BLaER1 (cell line): ENCODE measurements around the gene RGS10.

Experiments used
- H3K27ac ChIP-seq: shearing (Covaris generic); formaldehyde crosslinking; 2 replicates; pipeline ENCODE4 v1.8.1; 2022
- H3K27me3 ChIP-seq: shearing (Covaris generic); formaldehyde crosslinking; 2 replicates; pipeline ENCODE4 v1.8.1; 2022
- H3K36me3 ChIP-seq: shearing (Covaris generic); formaldehyde crosslinking; 2 replicates; pipeline ENCODE4 v1.8.1; 2022
- H3K4me1 ChIP-seq: shearing (Covaris generic); formaldehyde crosslinking; 2 replicates; pipeline ENCODE4 v1.8.1; 2022
- H3K4me2 ChIP-seq: shearing (Covaris generic); formaldehyde crosslinking; 2 replicates; pipeline ENCODE4 v1.8.1; 2022
- H3K4me3 ChIP-seq: shearing (Covaris generic); formaldehyde crosslinking; 2 replicates; pipeline ENCODE4 v1.8.1; 2022
- H3K9ac ChIP-seq: shearing (Covaris generic); formaldehyde crosslinking; 2 replicates; pipeline ENCODE4 v1.8.1; 2022
- H3K9me3 ChIP-seq: shearing (Covaris generic); formaldehyde crosslinking; 2 replicates; pipeline ENCODE4 v1.8.1; 2022
- H4K20me1 ChIP-seq: shearing (Covaris generic); formaldehyde crosslinking; 2 replicates; pipeline ENCODE4 v1.8.1; 2022
- Cebpa-rat ChIP-seq: shearing (Covaris generic); IDR thresholded peaks from 2 replicates; pipeline ENCODE4 v1.8.1; 2022

Gene RGS10

DNA sequence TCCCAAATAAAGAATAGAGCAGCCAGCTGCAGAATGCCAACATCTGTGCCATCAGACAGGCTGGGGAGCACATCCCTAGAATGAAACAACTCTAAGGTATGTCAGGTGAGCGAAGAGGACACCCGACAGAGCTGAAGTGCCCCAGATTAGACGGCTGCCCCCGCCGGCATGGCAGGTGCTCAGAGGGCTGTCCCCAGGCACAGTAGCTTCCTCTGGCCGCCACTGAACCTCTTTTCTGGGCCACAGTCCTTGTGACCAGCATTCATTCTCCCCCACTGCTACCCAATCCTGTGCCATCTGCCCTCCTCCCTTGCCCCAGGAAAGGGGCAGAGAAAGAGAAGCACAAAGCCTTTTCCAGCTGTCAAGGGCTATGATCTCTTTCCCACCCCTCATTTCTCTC lies 41.7 kb downstream of the RGS10 start:
- Histone ChIP-seq H3K9me3 (no peaks in the 10 kb centered on the region), H3K4me3 (no peak overlapping the region), H3K4me1 (peaks cover 49% of the 10 kb centered on the region), H3K36me3 (peaks cover 18% of the 10 kb centered on the region; the same call in 1 of the 2 replicates), H3K9ac (no peak overlapping the region), H3K27ac (no peak overlapping the region), H3K27me3 (no peaks in the 10 kb centered on the region), H3K4me2 (no peak overlapping the region), H4K20me1 (no peaks in the 10 kb centered on the region; the same call in 1 of the 2 replicates)
- TF ChIP-seq Cebpa-rat: no peak

GRCh38 chr10:119500123-119500795 lies 42.3 kb downstream of the RGS10 start:
- Histone ChIP-seq H4K20me1 (no peaks in the 10 kb centered on the region; the same call in 1 of the 2 replicates), H3K4me1 (peaks cover 51% of the 10 kb centered on the region), H3K4me3 (no peak overlapping the region), H3K36me3 (peaks cover 15% of the 10 kb centered on the region; the same call in 1 of the 2 replicates), H3K27ac (no peak overlapping the region), H3K27me3 (no peaks in the 10 kb centered on the region), H3K9ac (no peak overlapping the region), H3K4me2 (no peak overlapping the region), H3K9me3 (no peaks in the 10 kb centered on the region)
- no peak for TF ChIP-seq Cebpa-rat

DNA sequence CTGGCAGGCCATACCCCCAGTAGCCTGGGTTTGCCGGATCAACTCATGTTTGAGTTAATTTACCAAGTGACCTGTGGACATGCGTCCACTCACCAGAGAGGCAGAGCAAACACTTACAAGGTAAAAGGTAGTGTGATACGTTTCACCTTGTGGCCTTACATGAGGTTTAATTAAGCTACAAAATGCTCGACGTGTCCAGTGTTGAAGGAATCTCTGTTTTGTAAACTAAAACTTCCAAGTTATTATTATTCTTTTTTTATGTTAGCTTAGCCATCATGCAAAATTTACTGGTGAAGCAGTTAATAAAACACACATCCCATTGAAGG lies 42.9 kb downstream of the RGS10 start:
- Histone ChIP-seq H3K4me2 (no peak overlapping the region), H3K4me1 (peaks cover 56% of the 10 kb centered on the region), H3K27me3 (no peaks in the 10 kb centered on the region), H3K9ac (no peak overlapping the region), H3K4me3 (no peak overlapping the region), H4K20me1 (no peaks in the 10 kb centered on the region; the same call in 1 of the 2 replicates), H3K36me3 (peaks cover 8% of the 10 kb centered on the region; the same call in 1 of the 2 replicates), H3K27ac (no peak overlapping the region), H3K9me3 (no peaks in the 10 kb centered on the region)
- TF ChIP-seq Cebpa-rat: no peak

- H3K36me3 ChIP-seq: peaks cover 6% of the 10 kb centered on the region; the same call in 1 of the 2 replicates
- no peak overlapping the region for H3K27ac ChIP-seq
- peaks cover 57% of the 10 kb centered on the region for H3K4me1 ChIP-seq
These were observed 43.4 kb downstream of the RGS10 start for GRCh38 chr10:119498889-119499676.

DNA sequence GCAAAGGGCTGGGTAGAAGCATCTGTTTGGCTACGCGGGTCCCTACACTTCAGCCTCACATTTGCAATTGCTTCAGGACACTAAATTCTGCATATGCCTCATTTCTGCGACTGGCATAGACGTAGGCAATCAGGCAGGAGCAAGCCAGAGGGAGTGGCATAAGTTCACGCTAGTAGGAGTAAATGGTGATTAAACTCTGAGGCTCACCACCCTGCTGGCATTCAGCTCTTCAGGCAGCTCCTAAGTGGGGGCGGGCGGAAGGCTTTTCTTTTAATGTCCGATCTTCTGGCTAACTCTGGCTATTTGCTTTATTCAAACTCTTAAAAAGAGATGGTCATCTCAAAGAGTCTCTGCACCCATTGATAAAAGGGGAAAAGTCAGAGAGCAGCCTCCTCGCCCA lies 45.3 kb downstream of the RGS10 start:
- Histone ChIP-seq H3K9me3 (no peaks in the 10 kb centered on the region), H3K9ac (no peak overlapping the region), H3K36me3 (peaks cover 6% of the 10 kb centered on the region; the same call in 1 of the 2 replicates), H3K4me1 (peaks cover 42% of the 10 kb centered on the region), H3K4me2 (peak overlapping the region; percentile 64), H3K27me3 (no peaks in the 10 kb centered on the region), H4K20me1 (no peaks in the 10 kb centered on the region; the same call in 1 of the 2 replicates), H3K4me3 (no peak overlapping the region), H3K27ac (no peak overlapping the region)
- no peak for TF ChIP-seq Cebpa-rat

More at GRCh38 chr10:119498889-119499676, 43.4 kb downstream of the RGS10 start:
- Histone ChIP-seq H4K20me1 (no peaks in the 10 kb centered on the region; the same call in 1 of the 2 replicates), H3K4me3 (no peak overlapping the region), H3K4me2 (no peak overlapping the region), H3K9me3 (no peaks in the 10 kb centered on the region), H3K27me3 (no peaks in the 10 kb centered on the region), H3K9ac (no peak overlapping the region)
- no peak for TF ChIP-seq Cebpa-rat

- Histone ChIP-seq H3K27me3 (no peaks in the 10 kb centered on the region), H4K20me1 (no peaks in the 10 kb centered on the region; the same call in 1 of the 2 replicates), H3K4me2 (peak overlapping the region; percentile 59), H3K9ac (no peak overlapping the region), H3K4me3 (no peak overlapping the region), H3K9me3 (no peaks in the 10 kb centered on the region), H3K27ac (0 out of 2 replicates have a peak overlapping the region, but pooled peaks have one; percentile 30), H3K4me1 (peaks cover 40% of the 10 kb centered on the region), H3K36me3 (peaks cover 6% of the 10 kb centered on the region; the same call in 1 of the 2 replicates)
- TF ChIP-seq Cebpa-rat: no peak
These were observed 46.2 kb downstream of the RGS10 start for GRCh38 chr10:119496273-119496672.

DNA sequence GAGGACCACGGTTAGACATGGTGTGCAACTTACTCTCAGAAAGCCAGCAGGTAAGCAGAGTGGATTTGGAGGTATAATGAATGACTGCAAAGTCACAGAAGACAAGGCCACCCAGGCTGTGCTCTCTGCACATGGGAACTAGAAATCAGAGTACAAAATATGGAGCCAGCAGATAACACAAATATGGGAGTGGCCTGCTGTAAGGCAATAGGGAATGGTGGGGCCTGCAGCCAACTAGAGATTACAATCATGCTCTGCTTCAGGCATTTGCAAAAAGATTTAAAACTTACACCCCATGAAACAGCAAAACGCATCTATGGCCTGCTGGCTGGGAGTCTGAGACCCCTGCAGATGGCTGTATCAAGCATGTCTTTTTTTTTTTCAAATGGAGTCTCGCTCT lies 47.0 kb downstream of the RGS10 start:
- Histone ChIP-seq H3K4me1 (peaks cover 38% of the 10 kb centered on the region), H3K36me3 (peaks cover 6% of the 10 kb centered on the region; the same call in 1 of the 2 replicates), H3K9ac (no peak overlapping the region), H3K4me3 (no peak overlapping the region), H3K27me3 (no peaks in the 10 kb centered on the region), H3K9me3 (no peaks in the 10 kb centered on the region), H3K27ac (no peak overlapping the region), H3K4me2 (no peak overlapping the region), H4K20me1 (no peaks in the 10 kb centered on the region)
- TF ChIP-seq Cebpa-rat: no peak

DNA sequence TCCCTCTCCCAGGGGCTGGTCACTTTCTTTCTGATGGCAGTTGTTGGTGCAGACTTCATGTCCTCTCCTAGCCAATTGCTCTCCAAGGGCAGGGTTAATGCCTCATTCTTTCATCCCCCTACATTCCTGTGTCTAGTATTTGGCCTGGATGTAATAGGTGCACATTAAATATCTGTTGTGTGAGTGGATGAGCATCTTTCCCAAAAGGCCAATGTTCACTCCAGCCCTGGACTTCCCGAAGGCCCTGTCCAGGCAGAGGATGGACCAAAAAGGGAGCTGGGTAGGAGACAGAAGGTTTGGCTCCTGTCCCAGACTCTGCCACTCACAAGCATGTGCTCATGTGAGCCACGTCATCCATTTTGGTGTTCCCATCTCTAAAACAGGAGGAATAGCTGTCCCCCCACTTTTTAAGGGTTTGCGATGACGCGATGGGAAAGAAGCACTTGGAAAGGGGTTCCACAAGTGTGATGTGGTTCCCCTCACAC lies 47.5 kb downstream of the RGS10 start:
- TF ChIP-seq Cebpa-rat: no peak
- Histone ChIP-seq H3K36me3 (peaks cover 6% of the 10 kb centered on the region; the same call in 1 of the 2 replicates), H3K4me2 (no peak overlapping the region), H3K27ac (no peak overlapping the region), H3K9ac (no peak overlapping the region), H3K27me3 (no peaks in the 10 kb centered on the region), H3K9me3 (no peaks in the 10 kb centered on the region), H4K20me1 (no peaks in the 10 kb centered on the region), H3K4me3 (no peak overlapping the region), H3K4me1 (peaks cover 43% of the 10 kb centered on the region)

- H3K9ac ChIP-seq: no peak overlapping the region
- H3K4me3 ChIP-seq: no peak overlapping the region
- no peak for TF ChIP-seq Cebpa-rat
- peaks cover 50% of the 10 kb centered on the region for H3K4me1 ChIP-seq
- no peaks in the 10 kb centered on the region for H3K9me3 ChIP-seq
- peaks cover 5% of the 10 kb centered on the region; the same call in 1 of the 2 replicates for H3K36me3 ChIP-seq
- H3K4me2 ChIP-seq: no peak overlapping the region
- H4K20me1 ChIP-seq: no peaks in the 10 kb centered on the region
- no peak overlapping the region for H3K27ac ChIP-seq
- no peaks in the 10 kb centered on the region for H3K27me3 ChIP-seq
These were observed 48.1 kb downstream of the RGS10 start for GRCh38 chr10:119494236-119495020.
